HS-5 (cell line): ENCODE data around the gene WNT5A.
A peak's percentile ranks its signal among the peaks of the same experiment; 100 is the strongest.

Experiments
- DNase-seq: peaks from one replicate; pipeline ENCODE4 v3.0.0-alpha.2; 2012; ENCODE audit warnings: low read depth

WNT5A gene

DNA sequence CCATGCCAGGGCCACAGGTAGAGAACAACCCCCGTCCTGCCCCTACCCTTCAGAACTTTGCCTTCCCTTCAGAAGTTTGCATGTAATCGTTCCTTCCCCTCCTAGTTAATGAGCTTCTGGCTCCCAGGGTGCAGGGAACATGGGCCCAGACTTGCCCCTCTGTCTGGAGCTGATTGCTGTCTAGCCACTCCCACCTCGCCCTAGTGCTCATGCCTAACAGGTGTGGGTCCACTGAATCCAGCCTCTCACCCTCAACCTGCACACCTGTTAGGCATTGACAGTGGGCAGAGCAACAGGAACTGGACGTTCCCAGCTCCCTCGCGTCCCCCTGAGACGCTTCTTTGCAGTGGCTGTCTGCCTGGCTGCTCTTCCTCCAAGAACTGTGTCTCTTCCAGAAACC is 40.3 kb downstream of the WNT5A start:
- DNase-seq: no peak

- no peak for DNase-seq
These were observed 41.6 kb downstream of the WNT5A start for GRCh38 chr3:55445551-55445950.

- DNase-seq: no peak
These were observed 43.8 kb downstream of the WNT5A start for GRCh38 chr3:55443346-55443745.

DNA sequence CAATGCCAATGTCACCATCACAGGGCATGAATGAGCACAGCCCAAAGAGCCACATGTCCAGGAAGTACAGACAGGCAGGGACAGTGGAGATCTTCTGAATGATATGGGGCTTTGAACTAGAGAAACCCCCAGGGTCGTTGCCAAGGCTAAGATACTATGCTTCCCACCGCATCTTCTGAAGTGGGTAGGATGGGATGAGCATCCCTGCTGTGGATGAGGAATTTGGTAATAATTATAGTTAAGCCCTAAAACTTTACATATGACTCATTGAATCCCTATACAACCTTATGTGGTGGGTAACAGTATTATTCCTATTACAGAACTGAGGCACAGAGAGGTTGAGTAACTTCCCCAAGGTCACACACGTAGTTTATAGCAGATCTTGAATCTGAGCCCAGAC is 44.2 kb downstream of the WNT5A start:
- no peak for DNase-seq

DNA sequence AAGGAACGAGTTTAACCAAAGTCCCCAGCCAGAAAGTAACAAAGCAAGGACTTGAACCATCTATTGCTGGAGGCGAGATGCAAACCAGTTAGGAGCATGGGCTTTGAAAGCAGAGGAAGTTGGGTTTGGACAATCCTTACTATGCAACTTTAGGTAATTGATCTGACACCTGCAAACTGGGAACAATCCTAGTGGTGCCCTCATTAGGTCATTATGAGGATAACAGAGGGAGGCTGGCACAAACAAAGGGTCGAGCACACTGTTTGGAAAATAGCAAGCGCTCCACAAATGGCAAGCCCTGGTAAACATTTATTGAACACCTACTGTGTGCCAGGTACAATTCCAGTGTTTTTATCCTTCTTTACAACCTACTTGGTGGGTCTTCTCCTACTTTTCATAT is 45.6 kb downstream of the WNT5A start:
- DNase-seq: no peak

- DNase-seq: no peak
These were observed 46.9 kb downstream of the WNT5A start for GRCh38 chr3:55440104-55440708.

GRCh38 chr3:55439657-55440056 is 47.4 kb downstream of the WNT5A start:
- no peak for DNase-seq

DNA sequence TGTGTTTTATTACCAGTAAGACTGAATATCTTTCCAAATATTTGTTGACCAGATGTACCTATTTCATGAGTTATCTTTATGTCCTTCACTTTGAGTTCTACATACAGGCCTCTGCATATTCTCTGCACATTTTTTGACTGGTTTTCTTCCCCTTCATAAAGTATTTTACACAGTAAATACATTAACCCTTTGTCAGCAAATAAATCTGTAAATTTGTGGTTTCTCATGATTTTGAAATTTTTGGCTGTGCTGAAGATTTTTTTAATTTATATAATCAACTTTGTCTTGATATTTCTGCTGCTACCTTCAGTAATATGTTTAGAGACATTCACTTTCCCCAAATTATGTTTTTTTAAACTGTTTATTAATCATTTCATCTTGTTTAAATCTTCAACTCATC is 50.5 kb downstream of the WNT5A start:
- no peak for DNase-seq

- DNase-seq: no peak
These were observed 51.6 kb downstream of the WNT5A start for GRCh38 chr3:55435491-55435890.

DNA sequence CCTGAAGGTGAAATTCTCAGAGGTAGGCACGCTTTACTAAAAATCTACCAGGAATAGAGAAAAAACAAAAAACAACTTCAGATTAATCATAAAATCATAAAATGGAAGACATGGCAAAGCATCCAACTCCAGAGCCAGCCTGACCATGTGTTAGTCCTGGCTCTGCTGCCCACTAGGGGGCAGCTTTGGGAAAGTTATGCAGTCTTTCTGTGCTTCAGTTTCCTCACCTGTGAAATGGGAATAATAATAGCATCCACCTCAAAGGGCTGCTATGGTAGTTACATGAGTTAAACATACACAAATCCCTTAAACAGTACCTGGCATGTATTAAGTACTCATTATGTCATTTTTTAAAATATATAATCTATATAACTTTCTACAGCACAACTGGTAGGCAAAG is 52.3 kb downstream of the WNT5A start:
- no peak for DNase-seq

DNA sequence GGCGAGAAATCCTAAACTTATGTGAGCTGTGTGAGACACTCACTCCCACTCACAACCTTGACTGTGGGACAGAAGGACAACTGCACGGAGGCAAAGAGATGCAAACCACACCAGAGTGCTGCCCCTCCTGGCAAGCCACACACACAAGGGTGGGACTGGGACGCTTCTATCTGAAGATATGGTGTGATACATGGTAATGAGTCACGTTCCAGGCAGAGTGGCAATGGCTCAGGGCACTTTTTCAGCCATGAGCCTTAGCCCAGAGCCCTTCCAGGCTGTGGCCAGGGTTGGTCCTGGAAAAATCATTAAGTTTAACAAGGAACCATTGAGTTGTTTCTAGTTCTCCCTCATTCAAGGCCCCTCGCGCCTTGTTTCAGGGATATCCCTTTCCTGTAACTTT is 56.1 kb downstream of the WNT5A start:
- no peak for DNase-seq

DNA sequence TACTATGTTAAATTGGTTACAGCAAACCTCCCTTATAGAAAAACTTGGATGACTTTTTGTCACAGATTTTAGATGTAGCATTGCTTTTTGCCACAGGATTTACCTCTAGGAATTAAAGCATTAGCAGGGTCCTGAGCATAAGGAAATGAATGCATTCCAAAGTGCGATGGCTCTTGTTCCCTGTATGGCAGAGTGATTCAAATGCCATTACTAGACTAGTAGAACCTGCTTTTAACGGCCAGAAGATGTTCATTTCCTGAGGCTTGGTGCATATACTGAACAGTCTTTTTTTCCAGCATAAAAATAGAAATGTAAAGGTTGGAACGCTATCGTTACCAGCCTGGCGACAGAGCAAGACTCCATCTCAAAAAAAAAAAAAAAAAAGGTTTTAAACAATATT is 59.4 kb downstream of the WNT5A start:
- DNase-seq: no peak

- no peak for DNase-seq
These were observed 60.6 kb downstream of the WNT5A start for GRCh38 chr3:55426486-55426885.

GRCh38 chr3:55423782-55424181 is 63.3 kb downstream of the WNT5A start:
- DNase-seq: no peak

DNA sequence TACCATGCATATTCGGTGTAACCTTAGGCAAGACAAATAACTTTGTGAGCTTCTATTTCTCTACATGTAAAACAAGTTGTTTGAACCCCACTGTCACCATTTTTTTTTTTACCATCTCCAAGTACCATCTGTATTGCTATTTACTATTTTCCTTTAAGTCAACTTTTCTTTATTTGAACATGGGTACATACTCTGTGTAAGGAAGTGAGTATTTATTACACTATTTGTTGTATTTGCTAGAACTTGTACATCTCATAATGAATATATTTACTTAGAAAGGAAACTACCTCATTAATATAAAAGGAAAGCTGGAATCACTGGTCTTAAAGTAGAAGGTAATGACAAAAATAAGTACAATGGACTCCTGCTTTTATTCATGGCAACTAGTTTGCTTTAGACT is 69.9 kb downstream of the WNT5A start:
- no peak for DNase-seq

DNA sequence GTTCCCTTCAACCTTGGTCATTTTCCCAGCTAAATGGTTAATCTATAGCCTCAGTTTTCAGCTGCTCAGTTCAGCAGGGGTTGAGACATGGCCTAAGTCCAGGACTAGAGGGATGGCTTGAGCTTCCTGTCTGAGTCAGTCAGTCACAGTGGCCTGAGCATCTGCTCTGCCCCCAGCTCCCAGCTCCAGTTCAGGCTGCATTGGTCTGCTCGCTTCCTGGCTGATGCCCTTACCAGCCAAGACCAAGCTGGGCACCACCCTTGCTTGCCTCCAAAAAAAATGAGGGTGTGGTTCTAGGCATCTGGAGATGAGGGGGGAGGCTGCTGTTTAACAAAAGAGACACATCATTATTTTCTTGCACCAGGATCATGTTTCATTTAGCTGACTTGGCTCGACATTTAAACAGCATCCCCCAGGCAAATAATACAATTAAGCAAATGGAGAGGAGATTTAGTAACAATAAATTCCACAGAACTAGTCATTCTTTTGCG is 70.7 kb downstream of the WNT5A start:
- DNase-seq: peak; percentile 82
